LNCAP (cell line): ENCODE measurements around the gene SH3BP4.

ENCODE experiments used
- CTCF ChIP-seq: fragments of 450-650 bp; IDR thresholded peaks from 2 replicates; pipeline ENCODE4 v1.5.1; 2017; ENCODE audit warnings: mild to moderate bottlenecking

Gene SH3BP4

GRCh38 chr2:235005023-235005422 is 53.2 kb downstream of the SH3BP4 start:
- TF ChIP-seq CTCF = no peak

- TF ChIP-seq CTCF = no peak
Observed at GRCh38 chr2:235005603-235006259, 53.9 kb downstream of the SH3BP4 start.

GRCh38 chr2:235006461-235006860 is 54.6 kb downstream of the SH3BP4 start:
- no peak for TF ChIP-seq CTCF

- no peak for TF ChIP-seq CTCF
Observed at GRCh38 chr2:235006986-235007385, 55.2 kb downstream of the SH3BP4 start.

- TF ChIP-seq CTCF = no peak
Observed at GRCh38 chr2:235007664-235008457, 56.0 kb downstream of the SH3BP4 start.

GRCh38 chr2:235008584-235009044 is 56.8 kb downstream of the SH3BP4 start:
- no peak for TF ChIP-seq CTCF

GRCh38 chr2:235009081-235009480 is 57.3 kb downstream of the SH3BP4 start:
- TF ChIP-seq CTCF = no peak
